CMK (cell line): Measurements from ENCODE around the gene C1GALT1C1L.
"Not testable (repeated sequence)": the region's sequence is repeated elsewhere in the genome, so short reads cannot be mapped to it uniquely, and the experiment has no call there.

ENCODE experiments used
- DNase-seq: peaks from one replicate; pipeline ENCODE4 v3.0.0-alpha.2; 2010; ENCODE audit warnings: low read depth

C1GALT1C1L gene

GRCh38 chr2:43676322-43677050 is at the start of gene C1GALT1C1L:
Gene C1GALT1C1L, minus strand, starts transcription at chr2:43676429. Its CDS starts 107 bp downstream, at chr2:43676322.
- no peak for DNase-seq

DNA sequence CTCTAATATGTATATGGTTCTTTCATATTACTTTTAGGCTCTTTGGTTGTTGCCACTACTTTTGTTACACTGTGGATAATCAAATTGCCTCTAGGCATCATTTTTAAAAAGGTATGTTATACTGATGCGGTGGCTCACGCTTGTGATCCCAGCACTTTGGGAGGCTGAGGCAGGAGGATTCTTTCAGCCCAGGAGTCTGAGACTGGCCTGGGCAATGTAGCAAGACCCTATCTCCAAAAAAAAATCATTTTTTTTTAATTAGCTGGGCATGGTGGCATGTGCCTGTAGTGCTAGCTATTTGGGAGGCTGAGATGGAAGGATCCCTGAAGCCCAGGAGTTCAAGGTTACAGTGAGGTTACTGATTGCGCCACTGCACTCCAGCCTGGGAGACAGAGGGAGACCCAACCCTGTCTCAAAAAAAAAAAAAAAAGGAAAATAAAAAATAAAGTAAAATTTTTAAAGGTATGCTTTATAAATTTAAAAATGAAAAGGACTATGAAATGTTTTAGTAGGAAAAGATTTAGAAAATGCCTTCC is 49.5 kb upstream of the C1GALT1C1L start:
- DNase-seq = no peak

- peak; percentile 38 for DNase-seq
Observed at GRCh38 chr2:43724728-43725526, 48.7 kb upstream of the C1GALT1C1L start.

- DNase-seq = no peak
Observed at GRCh38 chr2:43718530-43719124, 42.4 kb upstream of the C1GALT1C1L start.

GRCh38 chr2:43717322-43717721 is 41.1 kb upstream of the C1GALT1C1L start:
- no peak for DNase-seq

DNA sequence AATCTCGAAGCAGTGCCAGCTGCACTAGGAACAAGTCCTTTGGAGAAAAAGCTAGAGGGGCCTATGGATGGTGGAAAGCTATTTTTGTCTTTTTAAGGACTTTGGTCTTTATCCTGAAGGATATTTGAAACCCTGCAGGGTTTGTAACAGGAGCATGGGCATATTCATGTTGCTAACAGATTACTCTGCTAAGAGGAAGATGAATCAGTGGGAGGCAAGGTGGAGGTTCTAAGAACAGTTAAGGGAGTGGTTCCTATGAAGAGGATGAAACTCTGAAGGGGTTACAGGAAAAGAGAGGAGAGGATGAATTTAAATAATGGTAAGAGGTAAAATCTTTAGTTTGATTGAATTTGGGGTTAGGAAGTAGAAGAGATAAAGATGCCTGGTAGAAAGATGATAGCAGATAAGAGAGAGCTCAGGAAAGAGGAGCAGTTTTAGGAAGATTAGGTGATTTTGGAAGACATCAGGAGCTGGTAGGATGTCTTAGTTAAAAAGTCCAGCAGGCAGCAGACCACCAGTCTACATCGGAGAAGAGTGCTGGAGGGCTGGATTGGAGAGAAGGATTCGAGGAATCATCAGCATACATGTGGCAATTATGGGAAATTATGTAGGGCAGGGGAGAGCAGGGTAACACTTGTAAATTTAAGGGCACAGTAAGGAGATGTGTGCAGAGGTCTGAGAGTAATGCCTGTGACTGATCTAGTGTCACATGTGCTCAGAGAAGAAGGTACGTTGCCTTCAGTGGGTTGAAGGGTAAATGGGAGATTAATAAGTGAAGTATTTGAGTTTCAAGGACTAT is 39.3 kb upstream of the C1GALT1C1L start:
- no peak for DNase-seq

GRCh38 chr2:43714164-43714563 is 37.9 kb upstream of the C1GALT1C1L start:
- no peak for DNase-seq

- DNase-seq = no peak
Observed at GRCh38 chr2:43710866-43711265, 34.6 kb upstream of the C1GALT1C1L start.

- DNase-seq = no peak
Observed at GRCh38 chr2:43708891-43709290, 32.7 kb upstream of the C1GALT1C1L start.

DNA sequence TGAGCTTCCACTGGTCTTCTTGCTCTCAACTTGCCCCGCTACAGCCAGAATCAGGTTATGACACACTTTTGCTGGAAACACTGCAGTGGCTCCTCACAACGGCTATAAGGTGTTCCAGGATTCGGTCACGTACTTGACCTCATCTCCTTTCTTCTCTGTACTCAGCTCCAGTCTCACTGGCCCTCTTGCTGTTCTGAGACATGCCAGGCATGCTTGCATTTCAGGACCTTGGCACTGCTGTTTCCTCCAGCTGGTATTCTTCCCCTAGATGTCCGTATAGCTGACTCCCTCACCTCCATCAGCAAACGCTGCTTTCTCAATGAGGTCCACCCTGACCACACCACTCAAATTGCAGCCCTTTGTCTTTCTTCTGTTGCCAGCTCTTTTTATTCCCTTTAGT is 31.9 kb upstream of the C1GALT1C1L start:
- no peak for DNase-seq

DNA sequence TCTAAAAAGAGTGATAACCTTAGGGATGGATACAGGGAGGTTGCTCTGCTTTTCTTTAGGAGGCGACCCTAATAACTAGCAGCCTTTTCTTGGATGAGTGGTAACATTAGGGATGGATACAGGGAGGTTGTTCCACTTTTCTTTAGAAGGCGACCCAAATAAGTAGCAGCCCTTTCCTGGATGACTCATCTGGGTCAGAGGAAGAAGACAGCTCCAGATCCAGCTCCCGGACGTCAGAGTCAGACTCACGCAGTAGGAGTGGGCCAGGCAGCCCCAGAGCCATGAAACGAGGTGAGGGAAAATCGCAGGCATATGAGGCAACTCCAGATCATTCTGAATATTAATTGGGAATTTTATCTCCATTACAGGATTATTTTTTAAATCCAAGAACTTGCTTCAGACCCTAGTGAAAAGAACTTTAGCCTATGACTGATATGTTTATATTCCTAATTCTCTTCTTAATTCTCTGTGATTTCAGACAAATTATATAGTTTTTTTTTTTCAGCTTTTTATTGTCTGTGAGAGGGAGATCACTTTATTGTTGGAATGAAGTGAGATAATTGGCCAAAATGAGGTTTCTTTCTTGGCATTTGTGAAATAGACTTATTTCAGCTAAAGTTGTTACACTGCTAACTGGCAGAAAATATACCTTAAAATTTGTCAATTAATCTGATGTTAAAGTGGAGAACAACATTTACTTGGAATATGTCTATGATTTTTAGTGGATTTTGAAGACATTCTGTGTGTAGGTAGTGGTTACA is 31.2 kb upstream of the C1GALT1C1L start:
- DNase-seq = no peak

GRCh38 chr2:43701111-43701510 is 24.9 kb upstream of the C1GALT1C1L start:
- DNase-seq = no peak

DNA sequence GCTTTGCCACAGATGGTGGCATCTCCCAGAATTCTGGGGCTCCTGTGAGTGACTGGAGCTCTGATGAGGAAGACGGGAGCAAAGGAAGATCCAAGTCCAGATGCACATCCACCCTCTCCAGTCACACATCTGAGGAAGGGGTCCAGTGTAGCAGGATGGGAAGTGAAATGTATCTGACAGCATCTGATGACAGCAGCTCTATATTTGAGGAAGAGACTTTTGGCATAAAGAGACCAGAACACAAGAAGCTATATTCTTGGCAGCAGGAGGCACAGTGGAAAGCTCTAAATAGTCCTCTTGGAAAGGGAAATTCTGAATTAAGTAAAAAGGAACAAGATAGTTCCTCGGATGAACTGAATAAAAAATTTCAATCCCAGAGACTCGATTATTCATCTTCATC is 23.5 kb upstream of the C1GALT1C1L start:
- no peak for DNase-seq

GRCh38 chr2:43698140-43698539 is 21.9 kb upstream of the C1GALT1C1L start:
- DNase-seq = not testable (repeated sequence)

GRCh38 chr2:43692428-43692994 is 16.3 kb upstream of the C1GALT1C1L start:
- no peak for DNase-seq

- no peak for DNase-seq
Observed at GRCh38 chr2:43689999-43690398, 13.8 kb upstream of the C1GALT1C1L start.

DNA sequence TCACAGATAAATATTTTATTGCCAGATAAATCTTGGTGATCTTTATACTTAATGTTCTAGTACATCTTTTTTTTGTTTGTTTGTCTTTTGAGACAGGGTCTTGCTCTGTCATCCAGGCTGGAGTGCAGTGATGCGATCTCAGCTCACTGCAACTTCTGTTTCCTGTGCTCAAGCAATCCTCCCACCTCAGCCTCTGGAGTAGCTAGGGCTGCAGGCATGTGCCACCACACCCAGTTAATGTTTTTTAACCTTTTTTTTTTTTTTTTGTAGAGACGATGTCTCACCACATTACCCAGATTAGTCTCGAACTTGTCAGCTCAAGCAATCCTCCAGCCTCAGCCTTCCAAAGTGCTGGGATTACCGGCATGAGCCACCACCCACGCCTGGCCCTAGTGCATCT is 9.1 kb upstream of the C1GALT1C1L start:
- DNase-seq = no peak

DNA sequence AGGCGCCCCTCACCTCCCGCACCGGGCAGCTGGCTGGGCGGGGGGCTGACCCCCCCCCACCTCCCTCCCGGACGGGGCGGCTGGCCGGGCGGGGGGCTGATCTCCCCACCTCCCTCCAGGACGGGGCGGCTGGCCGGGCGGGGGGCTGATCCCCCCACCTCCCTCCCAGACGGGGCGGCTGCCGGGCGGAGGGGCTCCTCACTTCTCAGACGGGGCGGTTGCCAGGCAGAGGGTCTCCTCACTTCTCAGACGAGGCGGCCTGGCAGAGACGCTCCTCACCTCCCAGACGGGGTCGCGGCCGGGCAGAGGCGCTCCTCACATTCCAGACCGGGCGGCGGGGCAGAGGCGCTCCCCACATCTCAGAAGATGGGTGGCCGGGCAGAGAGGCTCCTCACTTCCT is 1.6 kb upstream of the C1GALT1C1L start:
- not testable (repeated sequence) for DNase-seq

GRCh38 chr2:43675646-43676321 is 445 bp downstream of the C1GALT1C1L start:
- DNase-seq = no peak

GRCh38 chr2:43657241-43657640 is 19.0 kb downstream of the C1GALT1C1L start:
- no peak for DNase-seq
